ENCODE data around the gene VAV3. TPM values are rescaled to one million over a fixed set of nuclear protein-coding genes. Genes with fewer than 3 reads are reported as not detected.

VAV3 gene
- total and polyA plus RNA-seq, 2 of the 8 experiments (the other 6 are each of a cell fraction or from before 2014, with no cell fraction given), result 2.9 to 7.9 TPM

GRCh38 chr1:107920561-107920960 lies 44.4 kb downstream of the VAV3 start (continued):
- TF ChIP-seq, protein P1, sequence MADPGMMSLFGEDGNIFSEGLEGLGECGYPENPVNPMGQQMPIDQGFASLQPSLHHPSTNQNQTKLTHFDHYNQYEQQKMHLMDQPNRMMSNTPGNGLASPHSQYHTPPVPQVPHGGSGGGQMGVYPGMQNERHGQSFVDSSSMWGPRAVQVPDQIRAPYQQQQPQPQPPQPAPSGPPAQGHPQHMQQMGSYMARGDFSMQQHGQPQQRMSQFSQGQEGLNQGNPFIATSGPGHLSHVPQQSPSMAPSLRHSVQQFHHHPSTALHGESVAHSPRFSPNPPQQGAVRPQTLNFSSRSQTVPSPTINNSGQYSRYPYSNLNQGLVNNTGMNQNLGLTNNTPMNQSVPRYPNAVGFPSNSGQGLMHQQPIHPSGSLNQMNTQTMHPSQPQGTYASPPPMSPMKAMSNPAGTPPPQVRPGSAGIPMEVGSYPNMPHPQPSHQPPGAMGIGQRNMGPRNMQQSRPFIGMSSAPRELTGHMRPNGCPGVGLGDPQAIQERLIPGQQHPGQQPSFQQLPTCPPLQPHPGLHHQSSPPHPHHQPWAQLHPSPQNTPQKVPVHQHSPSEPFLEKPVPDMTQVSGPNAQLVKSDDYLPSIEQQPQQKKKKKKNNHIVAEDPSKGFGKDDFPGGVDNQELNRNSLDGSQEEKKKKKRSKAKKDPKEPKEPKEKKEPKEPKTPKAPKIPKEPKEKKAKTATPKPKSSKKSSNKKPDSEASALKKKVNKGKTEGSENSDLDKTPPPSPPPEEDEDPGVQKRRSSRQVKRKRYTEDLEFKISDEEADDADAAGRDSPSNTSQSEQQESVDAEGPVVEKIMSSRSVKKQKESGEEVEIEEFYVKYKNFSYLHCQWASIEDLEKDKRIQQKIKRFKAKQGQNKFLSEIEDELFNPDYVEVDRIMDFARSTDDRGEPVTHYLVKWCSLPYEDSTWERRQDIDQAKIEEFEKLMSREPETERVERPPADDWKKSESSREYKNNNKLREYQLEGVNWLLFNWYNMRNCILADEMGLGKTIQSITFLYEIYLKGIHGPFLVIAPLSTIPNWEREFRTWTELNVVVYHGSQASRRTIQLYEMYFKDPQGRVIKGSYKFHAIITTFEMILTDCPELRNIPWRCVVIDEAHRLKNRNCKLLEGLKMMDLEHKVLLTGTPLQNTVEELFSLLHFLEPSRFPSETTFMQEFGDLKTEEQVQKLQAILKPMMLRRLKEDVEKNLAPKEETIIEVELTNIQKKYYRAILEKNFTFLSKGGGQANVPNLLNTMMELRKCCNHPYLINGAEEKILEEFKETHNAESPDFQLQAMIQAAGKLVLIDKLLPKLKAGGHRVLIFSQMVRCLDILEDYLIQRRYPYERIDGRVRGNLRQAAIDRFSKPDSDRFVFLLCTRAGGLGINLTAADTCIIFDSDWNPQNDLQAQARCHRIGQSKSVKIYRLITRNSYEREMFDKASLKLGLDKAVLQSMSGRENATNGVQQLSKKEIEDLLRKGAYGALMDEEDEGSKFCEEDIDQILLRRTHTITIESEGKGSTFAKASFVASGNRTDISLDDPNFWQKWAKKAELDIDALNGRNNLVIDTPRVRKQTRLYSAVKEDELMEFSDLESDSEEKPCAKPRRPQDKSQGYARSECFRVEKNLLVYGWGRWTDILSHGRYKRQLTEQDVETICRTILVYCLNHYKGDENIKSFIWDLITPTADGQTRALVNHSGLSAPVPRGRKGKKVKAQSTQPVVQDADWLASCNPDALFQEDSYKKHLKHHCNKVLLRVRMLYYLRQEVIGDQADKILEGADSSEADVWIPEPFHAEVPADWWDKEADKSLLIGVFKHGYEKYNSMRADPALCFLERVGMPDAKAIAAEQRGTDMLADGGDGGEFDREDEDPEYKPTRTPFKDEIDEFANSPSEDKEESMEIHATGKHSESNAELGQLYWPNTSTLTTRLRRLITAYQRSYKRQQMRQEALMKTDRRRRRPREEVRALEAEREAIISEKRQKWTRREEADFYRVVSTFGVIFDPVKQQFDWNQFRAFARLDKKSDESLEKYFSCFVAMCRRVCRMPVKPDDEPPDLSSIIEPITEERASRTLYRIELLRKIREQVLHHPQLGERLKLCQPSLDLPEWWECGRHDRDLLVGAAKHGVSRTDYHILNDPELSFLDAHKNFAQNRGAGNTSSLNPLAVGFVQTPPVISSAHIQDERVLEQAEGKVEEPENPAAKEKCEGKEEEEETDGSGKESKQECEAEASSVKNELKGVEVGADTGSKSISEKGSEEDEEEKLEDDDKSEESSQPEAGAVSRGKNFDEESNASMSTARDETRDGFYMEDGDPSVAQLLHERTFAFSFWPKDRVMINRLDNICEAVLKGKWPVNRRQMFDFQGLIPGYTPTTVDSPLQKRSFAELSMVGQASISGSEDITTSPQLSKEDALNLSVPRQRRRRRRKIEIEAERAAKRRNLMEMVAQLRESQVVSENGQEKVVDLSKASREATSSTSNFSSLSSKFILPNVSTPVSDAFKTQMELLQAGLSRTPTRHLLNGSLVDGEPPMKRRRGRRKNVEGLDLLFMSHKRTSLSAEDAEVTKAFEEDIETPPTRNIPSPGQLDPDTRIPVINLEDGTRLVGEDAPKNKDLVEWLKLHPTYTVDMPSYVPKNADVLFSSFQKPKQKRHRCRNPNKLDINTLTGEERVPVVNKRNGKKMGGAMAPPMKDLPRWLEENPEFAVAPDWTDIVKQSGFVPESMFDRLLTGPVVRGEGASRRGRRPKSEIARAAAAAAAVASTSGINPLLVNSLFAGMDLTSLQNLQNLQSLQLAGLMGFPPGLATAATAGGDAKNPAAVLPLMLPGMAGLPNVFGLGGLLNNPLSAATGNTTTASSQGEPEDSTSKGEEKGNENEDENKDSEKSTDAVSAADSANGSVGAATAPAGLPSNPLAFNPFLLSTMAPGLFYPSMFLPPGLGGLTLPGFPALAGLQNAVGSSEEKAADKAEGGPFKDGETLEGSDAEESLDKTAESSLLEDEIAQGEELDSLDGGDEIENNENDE (IDR thresholded peaks at IDR 0.05; ENCODE audit: insufficient replicate concordance, low read length), result no peak
- no peak for TF ChIP-seq RBBP5 (IDR thresholded peaks at IDR 0.05; ENCODE audit: borderline replicate concordance, low read depth, low read length)
- no peak for TF ChIP-seq SIRT6 (IDR thresholded peaks at IDR 0.05; ENCODE audit: low read length)
- TF ChIP-seq FOSL1 (IDR thresholded peaks at IDR 0.05; ENCODE audit: insufficient read depth, low read depth, low read length), result no peak
